ENCODE measurements around the gene G6PD. TPM values are rescaled to one million over a fixed set of nuclear protein-coding genes. Genes with fewer than 3 reads are reported as not detected.

G6PD gene
- total and polyA plus RNA-seq, 2 of the 8 experiments (the other 6 are each of a cell fraction or from before 2014, with no cell fraction given): 47.3 to 55.1 TPM

GRCh38 chrX:154531626-154532025 lies 15.0 kb downstream of the G6PD start:
- Histone ChIP-seq H3K27me3 (replicated peaks in 1 of 4; ENCODE audit: control insufficient read depth in 3 of 4, extremely low read depth in 1 of 4, insufficient read depth in 3 of 4, low read length in 3 of 4) (no peaks in the 10 kb centered on the region), H3K36me3 (ENCODE audit: control insufficient read depth in 2 of 4, insufficient read depth in 4 of 4, low read length in 3 of 4) (peaks cover 5 to 20% (median 14%) of the 10 kb centered on the region in 4 experiments; a peak in 7 of 8 replicates), H4K8ac (ENCODE audit: extremely low read depth, insufficient read depth, low read length) (no peak overlapping the region), H4K20me1 (replicated peaks in 1 of 2; ENCODE audit: control insufficient read depth in 1 of 2, insufficient read depth in 2 of 2, low read length in 2 of 2) (peaks cover 2 to 8% of the 10 kb centered on the region in 2 experiments), H2BK120ac (replicated peaks; ENCODE audit: low read depth, low read length) (no peak overlapping the region), H2AK5ac (ENCODE audit: low read depth, low read length) (no peak overlapping the region), H3K79me1 (ENCODE audit: low read depth, low read length) (no peaks in the 10 kb centered on the region), H3K14ac (ENCODE audit: insufficient read length) (no peak overlapping the region), H3K4me3 (ENCODE audit: extremely low read depth in 1 of 4, insufficient read depth in 2 of 4, low read depth in 3 of 4, low read length in 4 of 4) (no peak overlapping the region), H3K4me1 (replicated peaks in 1 of 4; ENCODE audit: control insufficient read depth in 3 of 4, insufficient read depth in 4 of 4, low read length in 3 of 4) (peaks cover 0 to 6% (median 0%) of the 10 kb centered on the region in 4 experiments; a peak in 2 of 7 replicates), H2AFZ (ENCODE audit: low read length) (no peak overlapping the region), H3K27ac (ENCODE audit: low read depth, low read length) (no peak overlapping the region), H3K18ac (ENCODE audit: extremely low read depth, low read length) (no peak overlapping the region), H2BK20ac (ENCODE audit: low read length) (no peak overlapping the region), H4K91ac (replicated peaks; ENCODE audit: insufficient read length, low read length) (no peak overlapping the region), H2BK5ac (ENCODE audit: low read depth, low read length) (no peak overlapping the region), H3K23me2 (ENCODE audit: low read depth, low read length) (peaks cover 2% of the 10 kb centered on the region; the same call in 1 of the 2 replicates), H2BK12ac (ENCODE audit: low read depth, low read length) (no peak overlapping the region), H3K9ac (replicated peaks in 1 of 4; ENCODE audit: extremely low read depth in 1 of 4, low read depth in 3 of 4, low read length in 3 of 4) (no peak overlapping the region), H3K9me3 (ENCODE audit: insufficient read depth in 2 of 2, low read depth in 1 of 2, low read length in 1 of 2) (no peaks in the 10 kb centered on the region), H3K23ac (ENCODE audit: insufficient read length) (no peak overlapping the region), H3K4ac (replicated peaks; ENCODE audit: insufficient read length, low read depth, low read length) (no peak overlapping the region), H3K4me2 (ENCODE audit: insufficient read depth in 1 of 2, low read depth in 2 of 2, low read length in 2 of 2) (no peak overlapping the region), H2BK15ac (ENCODE audit: low read length) (no peak overlapping the region), H4K5ac (ENCODE audit: insufficient read length, low read depth, low read length) (no peak overlapping the region), H3K56ac (replicated peaks; ENCODE audit: insufficient read length, low read depth, low read length) (no peak overlapping the region), H3K79me2 (ENCODE audit: control insufficient read depth in 1 of 2, insufficient read depth in 2 of 2, low read length in 2 of 2) (no peaks in the 10 kb centered on the region)
- TF ChIP-seq CHD1 (IDR thresholded peaks at IDR 0.05; ENCODE audit: low read depth, low read length): no peak
- no peak for TF ChIP-seq TAF1 (IDR thresholded peaks at IDR 0.05; ENCODE audit: low read depth, low read length)
- no peak for TF ChIP-seq E2F6 (IDR thresholded peaks at IDR 0.05)
- TF ChIP-seq SIRT6 (IDR thresholded peaks at IDR 0.05; ENCODE audit: low read length): no peak
- TF ChIP-seq SAP30 (IDR thresholded peaks at IDR 0.05; ENCODE audit: insufficient read depth, insufficient replicate concordance, low read length): no peak
- TF ChIP-seq EGR1 (IDR thresholded peaks at IDR 0.05; ENCODE audit: borderline replicate concordance, low read depth, low read length): no peak
- no peak for TF ChIP-seq TAF7 (optimal IDR thresholded peaks at IDR 0.05; ENCODE audit: borderline replicate concordance, low read depth, low read length)
- TF ChIP-seq TCF12 (IDR thresholded peaks at IDR 0.05; ENCODE audit: low read depth, low read length): no peak
- TF ChIP-seq BRCA1 (IDR thresholded peaks at IDR 0.05; ENCODE audit: low read depth, low read length): no peak
- TF ChIP-seq TEAD4 (IDR thresholded peaks at IDR 0.05; ENCODE audit: low read depth, low read length): no peak
- FAIRE-seq (no peak), DNase-seq (ENCODE audit: low read depth in 1 of 2, low spot score in 2 of 2) (no peak)
- no CpG with 5 or more reads among the region's 16 CpGs for WGBS, 2 experiments (ENCODE audit: extremely low coverage in 1 of 2, insufficient coverage in 1 of 2, insufficient read length in 1 of 2, insufficient replicate concordance in 2 of 2, low coverage in 1 of 2, low lambda C conversion rate in 2 of 2, missing lambda C conversion rate in 1 of 2)
- POLR2A ChIA-PET (ENCODE audit: partially characterized antibody): interaction anchor here (1.2 to 3.2 kb wide), 3 partner anchors 13 to 132 kb away, joined by 3 to 26 read pairs (median 6); partner anchors contain the start of genes IKBKG and RPL10
- CTCF ChIA-PET (ENCODE audit: partially characterized antibody): interaction anchor here (0.6 to 1.2 kb wide), 6 partner anchors 9 to 70 kb away, joined by 3 to 5 read pairs (median 3); partner anchors contain the start of genes LAGE3 and SLC10A3

Data from H1 (cell line).